Endothelial cell of umbilical vein (primary cell): ENCODE data around the gene HASPIN. TPM values are rescaled to one million over a fixed set of nuclear protein-coding genes. Genes with fewer than 3 reads are reported as not detected.

Experiments used
- BruUV-seq: library from RNA; stranded (reverse); fragments of 400-500 nt; replicated peaks from 2 replicates; lab custom pipeline; 2021; lab: Mats Ljungman, UMichigan
- CTCF ChIA-PET: fragments of 300-600, 350-600 bp; sonication (Branson Sonifier 250); formaldehyde crosslinking; loops from one replicate; lab custom pipeline; 2021; ENCODE audit warnings: antibody characterized with exemption, inconsistent platforms; lab: Charles Lee
- POLR2A ChIA-PET: fragments of 300-600, 350-600 bp; sonication (Branson Sonifier 250); formaldehyde crosslinking; loops from one replicate; lab custom pipeline; 2021; ENCODE audit warnings: antibody characterized with exemption, inconsistent platforms; lab: Charles Lee
- DNase-seq: peaks from one replicate; pipeline ENCODE4 v3.0.0-alpha.2; 2011; ENCODE audit warnings: low read depth, low spot score
- FAIRE-seq: peaks from 2 replicates; lab custom pipeline; 2011; peaks lifted over from hg19 to GRCh38; lab: Jason Lieb, UNC
- H2AFZ ChIP-seq: 2 replicates; pipeline ENCODE4 v1.6.0; 2012; ENCODE audit warnings: low read depth, low read length, control low read depth, inconsistent platforms
- H3K27ac ChIP-seq: 2 replicates; pipeline ENCODE4 v1.5.1; 2011; ENCODE audit warnings: low read depth, mild to moderate bottlenecking, control low read depth, low read length, moderate library complexity; ENCODE audit not compliant: insufficient read depth
- H3K27me3 ChIP-seq, 2 experiments: 2 replicates each; pipeline versions ENCODE4 v1.6.0 to v1.6.1; 2011; ENCODE audit warnings: low read length in 2 of 2, mixed read lengths in 1 of 2; ENCODE audit not compliant: control insufficient read depth in 2 of 2, insufficient read depth in 2 of 2
- H3K36me3 ChIP-seq, 2 experiments: 2 replicates in 1 of 2; 3 replicates in 1 of 2; pipeline ENCODE4 v1.5.1; 2011; ENCODE audit warnings: low read length in 2 of 2, mild to moderate bottlenecking in 1 of 2, moderate library complexity in 1 of 2; ENCODE audit not compliant: control insufficient read depth in 2 of 2, insufficient read depth in 2 of 2; ENCODE audit errors: extremely low read depth in 1 of 2
- H3K4me1 ChIP-seq: 3 replicates; pipeline ENCODE4 v1.5.1; 2011; ENCODE audit warnings: mild to moderate bottlenecking, low read length; ENCODE audit not compliant: control insufficient read depth, insufficient read depth; ENCODE audit errors: extremely low read depth
- H3K4me2 ChIP-seq: 2 replicates; pipeline ENCODE4 v1.6.1; 2011; ENCODE audit warnings: low read length, control low read depth, mixed read lengths; ENCODE audit not compliant: insufficient read depth
- H3K4me3 ChIP-seq, 3 experiments: fragments of 200-600 bp in 1 of 3; sonication (generic), shearing (Covaris generic) in 1 of 3; replicated peaks in 1 of 3; 2 replicates each; pipeline ENCODE4 v1.5.1; 2011 to 2016; ENCODE audit warnings: control low read depth in 3 of 3, low read length in 3 of 3, mild to moderate bottlenecking in 2 of 3, inconsistent platforms in 1 of 3, low read depth in 1 of 3, moderate library complexity in 1 of 3; ENCODE audit not compliant: insufficient read depth in 1 of 3
- H3K79me2 ChIP-seq: 2 replicates; pipeline ENCODE4 v1.6.0; 2012; ENCODE audit warnings: low read length, inconsistent platforms; ENCODE audit not compliant: control insufficient read depth, insufficient read depth
- H3K9ac ChIP-seq: replicated peaks from 2 replicates; pipeline ENCODE3; 2011; ENCODE audit warnings: low read length, control low read depth; ENCODE audit not compliant: insufficient read depth; ENCODE audit errors: extremely low read depth
- H3K9me1 ChIP-seq: replicated peaks from 3 replicates; pipeline ENCODE4 v1.6.0; 2011; ENCODE audit warnings: mild to moderate bottlenecking, low read length; ENCODE audit not compliant: control insufficient read depth, insufficient read depth; ENCODE audit errors: extremely low read depth
- H3K9me3 ChIP-seq: replicated peaks from 2 replicates; pipeline ENCODE4 v1.5.1; 2012; ENCODE audit warnings: low read length, inconsistent platforms; ENCODE audit not compliant: control insufficient read depth, insufficient read depth
- H4K20me1 ChIP-seq: replicated peaks from 2 replicates; pipeline ENCODE3; 2011; ENCODE audit warnings: mild to moderate bottlenecking, low read length; ENCODE audit not compliant: control insufficient read depth, insufficient read depth; ENCODE audit errors: extremely low read depth
- EZH2 ChIP-seq: IDR thresholded peaks from 2 replicates; pipeline ENCODE4 v1.6.1; 2012; ENCODE audit warnings: borderline replicate concordance, low read depth, mild to moderate bottlenecking, moderate library complexity, low read length, inconsistent platforms; ENCODE audit not compliant: severe bottlenecking
- FOS ChIP-seq: IDR thresholded peaks from 2 replicates; pipeline ENCODE4 v1.6.1; 2011; ENCODE audit warnings: mild to moderate bottlenecking, low read length, moderate library complexity, borderline replicate concordance; ENCODE audit not compliant: insufficient read depth
- GATA2 ChIP-seq: IDR thresholded peaks from 2 replicates; pipeline ENCODE4 v1.7.0; 2011; ENCODE audit warnings: low read depth, mild to moderate bottlenecking, moderate library complexity, mixed read lengths, low read length; ENCODE audit not compliant: insufficient read length, insufficient read depth
- JUN ChIP-seq: IDR thresholded peaks from 2 replicates; pipeline ENCODE4 v1.6.1; 2011; ENCODE audit warnings: borderline replicate concordance, low read depth; ENCODE audit not compliant: insufficient read length, insufficient read depth
- MYC ChIP-seq: IDR thresholded peaks from one replicate; pipeline ENCODE4 v1.6.1; 2011; ENCODE audit warnings: mild to moderate bottlenecking, low read depth, low read length
- POLR2A ChIP-seq: IDR thresholded peaks from 2 replicates; pipeline ENCODE4 v1.6.1; 2012; ENCODE audit warnings: low read depth, mild to moderate bottlenecking, control low read depth, low read length
- POLR2AphosphoS5 ChIP-seq: IDR thresholded peaks from 2 replicates; pipeline ENCODE4 v1.6.1; 2012; ENCODE audit warnings: low read depth, mild to moderate bottlenecking, control low read depth, low read length, moderate library complexity; ENCODE audit not compliant: insufficient read depth
- dilution Hi-C: fragments of 300-500 bp; cut with MboI; formaldehyde crosslinking; loops from one replicate; pipeline ENCODE4 v1.15.0; 2019; ENCODE audit warnings: low sequenced_read_pairs; ENCODE audit not compliant: extremely low pct_ligation_motif_present
- intact Hi-C: fragments of 100-400 bp; cut with micrococcal nuclease; formaldehyde crosslinking; loops from one replicate; pipeline ENCODE4 v1.10.0; 2022
- polyA plus RNA-seq, 4 experiments: library from polyadenylated mRNA; depleted of rRNA in 3 of 4; stranded (reverse) in 3 of 4; unstranded in 1 of 4; fragments of >200 nt; gene quantifications; 2 replicates each; pipeline versions ENCODE4 v1.2.1 to v1.2.3, GENCODE V29; 2011 to 2012; ENCODE audit warnings: missing spikeins in 1 of 4
- total RNA-seq: library from RNA; stranded (reverse); gene quantifications from 2 replicates; pipeline ENCODE4 v1.2.3, GENCODE V29; 2021
- TF ChIP-seq, protein P1 (sequence below): IDR thresholded peaks from 2 replicates; pipeline ENCODE4 v1.6.1; 2011; ENCODE audit not compliant: insufficient read depth, insufficient read length
- TF ChIP-seq, protein P2 (sequence below), 2 donors: IDR thresholded peaks; 1 replicate in 1 of 2; 2 replicates in 1 of 2; pipeline ENCODE4 v1.5.1; 2011; ENCODE audit warnings: low read length in 2 of 2, mild to moderate bottlenecking in 2 of 2, moderate library complexity in 2 of 2, control low read depth in 1 of 2, inconsistent platforms in 1 of 2, low read depth in 1 of 2; ENCODE audit not compliant: insufficient read depth in 1 of 2; ENCODE audit errors: extremely low read depth in 1 of 2

Gene HASPIN
- total and polyA plus RNA-seq, 2 donors (not counting 3 experiments of a cell fraction or from before 2014, with no cell fraction given): 2.7 to 13.2 TPM

DNA sequence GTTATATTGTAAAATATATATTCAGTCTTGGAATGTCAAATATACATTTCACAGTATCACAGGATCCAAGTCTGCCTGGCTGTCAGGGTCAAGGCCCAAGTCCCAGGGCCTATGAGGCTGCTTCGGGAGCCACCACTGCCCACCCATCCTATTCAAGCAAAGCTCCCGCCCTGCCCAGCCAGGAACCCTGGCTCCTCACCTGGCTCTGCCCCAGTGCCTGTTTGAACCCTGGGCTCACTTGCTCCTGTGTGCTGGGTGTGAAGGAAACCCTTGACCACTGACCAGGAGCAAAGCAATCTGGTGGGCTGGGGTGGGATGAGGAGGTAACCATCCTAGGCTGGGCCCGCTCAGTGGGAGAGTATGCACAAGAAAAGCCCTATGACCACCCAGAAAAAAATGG lies 50.3 kb downstream of the HASPIN start:
- Histone ChIP-seq H3K36me3 (no peaks in the 10 kb centered on the region), H3K9me1 (no peaks in the 10 kb centered on the region), H3K79me2 (no peaks in the 10 kb centered on the region), H3K4me2 (no peak overlapping the region), H4K20me1 (no peaks in the 10 kb centered on the region), H3K27me3 (no peaks in the 10 kb centered on the region), H3K27ac (no peak overlapping the region), H3K4me3 (no peak overlapping the region), H3K9ac (no peak overlapping the region), H3K4me1 (no peaks in the 10 kb centered on the region), H3K9me3 (no peaks in the 10 kb centered on the region), H2AFZ (no peak overlapping the region)
- DNase-seq (no peak), FAIRE-seq (no peak)
- CTCF ChIA-PET: interaction anchor here (1.0 kb wide), 1 partner anchor 36 kb away, joined by 4 read pairs; no protein-coding TSS in a partner anchor
- POLR2A ChIA-PET: no interaction called here
- intact Hi-C loops: no loop called here
- dilution Hi-C loops: no loop called here
- BruUV-seq: no TSS peak
- TF ChIP-seq, protein P1, sequence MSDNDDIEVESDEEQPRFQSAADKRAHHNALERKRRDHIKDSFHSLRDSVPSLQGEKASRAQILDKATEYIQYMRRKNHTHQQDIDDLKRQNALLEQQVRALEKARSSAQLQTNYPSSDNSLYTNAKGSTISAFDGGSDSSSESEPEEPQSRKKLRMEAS: no peak
- TF ChIP-seq EZH2 (no peak), POLR2AphosphoS5 (no peak), MYC (no peak), FOS (no peak), GATA2 (no peak), JUN (no peak), POLR2A (no peak)
- TF ChIP-seq, protein P2, sequence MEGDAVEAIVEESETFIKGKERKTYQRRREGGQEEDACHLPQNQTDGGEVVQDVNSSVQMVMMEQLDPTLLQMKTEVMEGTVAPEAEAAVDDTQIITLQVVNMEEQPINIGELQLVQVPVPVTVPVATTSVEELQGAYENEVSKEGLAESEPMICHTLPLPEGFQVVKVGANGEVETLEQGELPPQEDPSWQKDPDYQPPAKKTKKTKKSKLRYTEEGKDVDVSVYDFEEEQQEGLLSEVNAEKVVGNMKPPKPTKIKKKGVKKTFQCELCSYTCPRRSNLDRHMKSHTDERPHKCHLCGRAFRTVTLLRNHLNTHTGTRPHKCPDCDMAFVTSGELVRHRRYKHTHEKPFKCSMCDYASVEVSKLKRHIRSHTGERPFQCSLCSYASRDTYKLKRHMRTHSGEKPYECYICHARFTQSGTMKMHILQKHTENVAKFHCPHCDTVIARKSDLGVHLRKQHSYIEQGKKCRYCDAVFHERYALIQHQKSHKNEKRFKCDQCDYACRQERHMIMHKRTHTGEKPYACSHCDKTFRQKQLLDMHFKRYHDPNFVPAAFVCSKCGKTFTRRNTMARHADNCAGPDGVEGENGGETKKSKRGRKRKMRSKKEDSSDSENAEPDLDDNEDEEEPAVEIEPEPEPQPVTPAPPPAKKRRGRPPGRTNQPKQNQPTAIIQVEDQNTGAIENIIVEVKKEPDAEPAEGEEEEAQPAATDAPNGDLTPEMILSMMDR (IDR thresholded peaks at IDR 0.05; ENCODE audit: extremely low read depth in 1 of 2, insufficient read depth in 1 of 2, low read depth in 1 of 2, low read length in 2 of 2): no peak

Other genes starting within 250 kb of the HASPIN start
- not detected in 2 replicates for gene ASPA, start 247.9 kb upstream of the HASPIN start, total RNA-seq
- gene ASPA, start 247.9 kb upstream of the HASPIN start, polyA plus RNA-seq: 0.01 TPM in 1 of 2 replicates, not detected in the other
- gene TRPV3, start 166.1 kb upstream of the HASPIN start, total RNA-seq: not detected in 2 replicates
- 0.01 TPM in 1 of 2 replicates, not detected in the other for gene TRPV3, start 166.1 kb upstream of the HASPIN start, polyA plus RNA-seq
- 1.4 and 2.5 TPM in 2 replicates for gene TRPV1, start 114.5 kb upstream of the HASPIN start, total RNA-seq
- 1.4 and 1.8 TPM in 2 replicates for gene TRPV1, start 114.5 kb upstream of the HASPIN start, polyA plus RNA-seq
- gene SHPK, start 87.7 kb upstream of the HASPIN start, total RNA-seq: 15.9 and 17.8 TPM in 2 replicates
- 14.7 and 15.4 TPM in 2 replicates for gene SHPK, start 87.7 kb upstream of the HASPIN start, polyA plus RNA-seq
- gene CTNS, start 87.1 kb upstream of the HASPIN start, total RNA-seq: 20.8 and 25.9 TPM in 2 replicates
- gene CTNS, start 87.1 kb upstream of the HASPIN start, polyA plus RNA-seq: 17.9 and 20.5 TPM in 2 replicates
- 247 and 254 TPM in 2 replicates for gene TAX1BP3, start 55.3 kb upstream of the HASPIN start, total RNA-seq
- 315 and 359 TPM in 2 replicates for gene TAX1BP3, start 55.3 kb upstream of the HASPIN start, polyA plus RNA-seq
- gene EMC6, start 55.1 kb upstream of the HASPIN start, total RNA-seq: 54.0 and 62.2 TPM in 2 replicates
- 105 and 148 TPM in 2 replicates for gene EMC6, start 55.1 kb upstream of the HASPIN start, polyA plus RNA-seq
- 0.22 and 0.37 TPM in 2 replicates for gene P2RX5, start 27.7 kb upstream of the HASPIN start, total RNA-seq
- 0.10 and 0.19 TPM in 2 replicates for gene P2RX5, start 27.7 kb upstream of the HASPIN start, polyA plus RNA-seq
- 29.6 and 32.6 TPM in 2 replicates for gene ITGAE, start 77.3 kb downstream of the HASPIN start, total RNA-seq
- 46.3 and 71.6 TPM in 2 replicates for gene ITGAE, start 77.3 kb downstream of the HASPIN start, polyA plus RNA-seq
- 51.1 and 52.2 TPM in 2 replicates for gene NCBP3, start 122.3 kb downstream of the HASPIN start, total RNA-seq
- gene NCBP3, start 122.3 kb downstream of the HASPIN start, polyA plus RNA-seq: 13.7 and 18.2 TPM in 2 replicates
- 5.7 and 6.1 TPM in 2 replicates for gene CAMKK1, start 169.2 kb downstream of the HASPIN start, total RNA-seq
- gene CAMKK1, start 169.2 kb downstream of the HASPIN start, polyA plus RNA-seq: 4.3 and 4.5 TPM in 2 replicates
- not detected in 2 replicates for gene P2RX1, start 192.6 kb downstream of the HASPIN start, total RNA-seq
- gene P2RX1, start 192.6 kb downstream of the HASPIN start, polyA plus RNA-seq: 0.05 TPM in 1 of 2 replicates, not detected in the other
- 0.55 and 0.78 TPM in 2 replicates for gene ATP2A3, start 240.5 kb downstream of the HASPIN start, total RNA-seq
- 0.37 TPM in 2 replicates for gene ATP2A3, start 240.5 kb downstream of the HASPIN start, polyA plus RNA-seq